ENCODE data around the gene TBC1D22B.

GRCh38 chr6:37273690-37274089, 16.1 kb downstream of the TBC1D22B start:
- TF ChIP-seq CTCF (IDR thresholded peaks at IDR 0.05), result no peak
- TF ChIP-seq POLR2A (IDR thresholded peaks at IDR 0.05), result no peak
- TF ChIP-seq POLR2AphosphoS5 (IDR thresholded peaks at IDR 0.05), result no peak
